Type B pancreatic cell (in vitro differentiated cells): ENCODE measurements around the gene KCNK15. TPM values are rescaled to one million over a fixed set of nuclear protein-coding genes. Genes with fewer than 3 reads are reported as not detected.

Source experiments
- DNase-seq: peaks from one replicate; pipeline ENCODE4 v3.0.0; 2021; ENCODE audit warnings: mixed read lengths; ENCODE audit not compliant: unreplicated experiment; ENCODE audit errors: extremely low spot score
- H3K27ac Mint-ChIP-seq: 2 replicates; pipeline ENCODE4 v1.8.0; 2021; ENCODE audit warnings: mild to moderate bottlenecking, mixed read lengths
- H3K27me3 Mint-ChIP-seq: 2 replicates; pipeline ENCODE4 v1.8.0; 2021; ENCODE audit warnings: mixed read lengths
- H3K36me3 Mint-ChIP-seq: 2 replicates; pipeline ENCODE4 v1.8.0; 2021; ENCODE audit warnings: mixed read lengths
- H3K4me1 Mint-ChIP-seq: one replicate; pipeline ENCODE4 v1.8.0; 2021; ENCODE audit warnings: mixed read lengths; ENCODE audit not compliant: unreplicated experiment
- H3K4me3 Mint-ChIP-seq: 2 replicates; pipeline ENCODE4 v1.8.0; 2021; ENCODE audit warnings: mild to moderate bottlenecking, mixed read lengths
- H3K9me3 Mint-ChIP-seq: 2 replicates; pipeline ENCODE4 v1.8.0; 2021; ENCODE audit warnings: mixed read lengths
- total RNA-seq: library from RNA; stranded (reverse); gene quantifications from 2 replicates; pipeline ENCODE4 v1.2.1, GENCODE V29; 2021; ENCODE audit warnings: low replicate concordance
- TF ChIP-seq, protein P1 (sequence below): fragments of 200-600 bp; sonication (generic); conservative IDR thresholded peaks from 2 replicates; pipeline ENCODE4 v1.5.0; 2021; ENCODE audit warnings: antibody characterized with exemption, mild to moderate bottlenecking

Gene KCNK15
- total RNA-seq, 1 donor from 2014 or later: 0.36 TPM

DNA sequence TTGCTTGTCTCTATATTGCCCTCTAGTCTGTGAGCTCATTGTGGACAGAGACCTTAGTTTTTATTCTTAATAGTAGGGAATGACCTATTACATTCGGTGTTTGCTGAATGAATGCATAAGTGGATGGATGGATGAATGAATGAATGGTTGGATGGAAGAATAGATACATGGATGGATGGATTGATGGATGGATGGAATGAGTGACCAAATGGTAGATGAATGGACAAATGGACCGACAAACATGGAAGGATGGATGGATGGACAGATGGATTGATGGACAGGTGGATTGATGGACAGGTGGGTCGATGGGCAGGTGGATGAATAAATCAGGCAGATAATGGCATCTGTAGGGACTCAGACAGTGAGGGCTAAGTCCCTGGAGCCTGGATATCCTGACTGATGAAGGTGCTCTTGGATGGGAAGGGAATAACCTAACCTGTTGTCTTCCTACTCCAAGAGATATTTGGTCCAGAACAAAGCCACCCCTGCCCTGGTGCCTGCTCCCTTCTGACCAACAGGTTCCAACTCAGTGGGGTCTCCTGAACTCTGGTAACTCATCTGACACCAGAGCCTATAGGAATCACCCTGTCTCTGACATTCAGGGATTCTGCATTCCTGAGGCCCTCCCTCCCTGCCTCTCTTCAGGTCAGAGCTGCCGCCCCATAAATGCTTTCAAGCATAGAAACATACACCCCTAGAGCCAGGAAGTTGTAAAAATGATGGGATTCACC, 40.1 kb upstream of the KCNK15 start:
- H3K27ac Mint-ChIP-seq: no peak overlapping the region

DNA sequence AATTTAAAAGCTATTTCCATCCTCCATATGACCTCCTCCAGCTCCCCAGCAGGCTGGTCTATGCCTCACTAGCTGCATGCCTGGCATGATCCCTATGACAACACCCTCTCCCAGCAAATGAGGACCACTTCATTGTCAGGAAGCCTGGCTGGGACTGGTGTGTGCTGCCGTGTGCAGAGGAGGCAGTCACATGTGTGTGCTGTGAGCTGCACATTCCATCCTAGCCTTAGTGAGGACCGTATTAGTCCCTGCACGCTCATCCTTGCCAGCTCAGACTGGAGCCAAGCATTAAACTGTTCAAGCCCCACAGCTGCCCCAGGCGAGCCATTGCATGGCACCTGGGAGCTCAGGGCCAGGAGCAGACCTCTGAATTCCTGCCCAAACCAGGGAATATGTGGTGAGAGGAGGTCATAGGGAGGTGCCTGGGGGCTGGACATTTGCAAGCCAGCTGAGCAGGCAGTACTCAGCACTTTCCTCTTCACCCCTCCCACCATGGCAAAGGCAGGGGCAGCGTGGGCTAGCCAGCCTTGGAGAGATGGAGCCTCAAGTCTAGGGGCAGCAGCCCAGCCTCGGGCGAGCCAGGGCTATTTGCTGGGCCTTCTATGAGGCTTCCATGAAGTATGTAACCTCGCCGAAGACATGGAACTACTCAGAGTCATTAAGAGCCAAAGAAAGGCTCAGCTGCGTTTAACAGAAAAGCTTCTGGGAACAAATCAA, 39.2 kb upstream of the KCNK15 start:
- peaks cover 13% of the 10 kb centered on the region for H3K4me1 Mint-ChIP-seq
- no peak overlapping the region for H3K4me3 Mint-ChIP-seq
- TF ChIP-seq, protein P1, sequence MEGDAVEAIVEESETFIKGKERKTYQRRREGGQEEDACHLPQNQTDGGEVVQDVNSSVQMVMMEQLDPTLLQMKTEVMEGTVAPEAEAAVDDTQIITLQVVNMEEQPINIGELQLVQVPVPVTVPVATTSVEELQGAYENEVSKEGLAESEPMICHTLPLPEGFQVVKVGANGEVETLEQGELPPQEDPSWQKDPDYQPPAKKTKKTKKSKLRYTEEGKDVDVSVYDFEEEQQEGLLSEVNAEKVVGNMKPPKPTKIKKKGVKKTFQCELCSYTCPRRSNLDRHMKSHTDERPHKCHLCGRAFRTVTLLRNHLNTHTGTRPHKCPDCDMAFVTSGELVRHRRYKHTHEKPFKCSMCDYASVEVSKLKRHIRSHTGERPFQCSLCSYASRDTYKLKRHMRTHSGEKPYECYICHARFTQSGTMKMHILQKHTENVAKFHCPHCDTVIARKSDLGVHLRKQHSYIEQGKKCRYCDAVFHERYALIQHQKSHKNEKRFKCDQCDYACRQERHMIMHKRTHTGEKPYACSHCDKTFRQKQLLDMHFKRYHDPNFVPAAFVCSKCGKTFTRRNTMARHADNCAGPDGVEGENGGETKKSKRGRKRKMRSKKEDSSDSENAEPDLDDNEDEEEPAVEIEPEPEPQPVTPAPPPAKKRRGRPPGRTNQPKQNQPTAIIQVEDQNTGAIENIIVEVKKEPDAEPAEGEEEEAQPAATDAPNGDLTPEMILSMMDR: no peak
- no peaks in the 10 kb centered on the region for H3K36me3 Mint-ChIP-seq
- no peak overlapping the region for H3K27ac Mint-ChIP-seq
- H3K27me3 Mint-ChIP-seq: no peaks in the 10 kb centered on the region
- no peak for DNase-seq
- H3K9me3 Mint-ChIP-seq: no peaks in the 10 kb centered on the region

More for the DNA sequence above, 40.1 kb upstream of the KCNK15 start:
- no peak for DNase-seq
- Mint-ChIP-seq H3K9me3 (no peaks in the 10 kb centered on the region), H3K4me3 (no peak overlapping the region), H3K4me1 (peaks cover 18% of the 10 kb centered on the region), H3K27me3 (no peaks in the 10 kb centered on the region), H3K36me3 (no peaks in the 10 kb centered on the region)
- TF ChIP-seq, protein P1: no peak

GRCh38 chr20:44707018-44707579, 38.6 kb upstream of the KCNK15 start:
- H3K27ac Mint-ChIP-seq: no peak overlapping the region
- no peaks in the 10 kb centered on the region for H3K27me3 Mint-ChIP-seq
- no peak for DNase-seq
- TF ChIP-seq, protein P1: no peak
- no peaks in the 10 kb centered on the region for H3K9me3 Mint-ChIP-seq
- no peak overlapping the region for H3K4me3 Mint-ChIP-seq
- H3K36me3 Mint-ChIP-seq: no peaks in the 10 kb centered on the region
- peaks cover 9% of the 10 kb centered on the region for H3K4me1 Mint-ChIP-seq

DNA sequence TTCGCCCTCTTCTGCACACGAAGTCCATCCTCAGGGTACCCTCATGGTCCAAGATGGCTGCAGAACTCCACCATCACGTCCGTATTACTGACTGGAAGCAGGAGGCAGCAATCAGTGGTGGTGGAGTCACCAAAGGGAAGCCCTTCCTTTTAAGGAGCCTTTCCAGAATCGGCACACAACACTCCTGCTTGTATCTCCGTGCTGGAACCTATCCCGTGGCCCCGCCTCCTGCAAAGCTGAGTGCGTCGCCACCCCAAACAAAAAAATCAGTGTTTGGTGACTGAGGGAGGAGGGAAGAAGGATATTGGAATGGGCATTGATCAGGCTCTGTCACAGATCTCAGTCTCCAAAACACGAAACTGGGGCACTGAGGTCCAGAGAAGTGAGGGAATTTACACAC, 36.3 kb upstream of the KCNK15 start:
- Mint-ChIP-seq H3K9me3 (no peaks in the 10 kb centered on the region), H3K27ac (no peak overlapping the region), H3K36me3 (no peaks in the 10 kb centered on the region), H3K27me3 (no peaks in the 10 kb centered on the region), H3K4me3 (no peak overlapping the region), H3K4me1 (peaks cover 9% of the 10 kb centered on the region)
- TF ChIP-seq, protein P1: no peak
- no peak for DNase-seq

DNA sequence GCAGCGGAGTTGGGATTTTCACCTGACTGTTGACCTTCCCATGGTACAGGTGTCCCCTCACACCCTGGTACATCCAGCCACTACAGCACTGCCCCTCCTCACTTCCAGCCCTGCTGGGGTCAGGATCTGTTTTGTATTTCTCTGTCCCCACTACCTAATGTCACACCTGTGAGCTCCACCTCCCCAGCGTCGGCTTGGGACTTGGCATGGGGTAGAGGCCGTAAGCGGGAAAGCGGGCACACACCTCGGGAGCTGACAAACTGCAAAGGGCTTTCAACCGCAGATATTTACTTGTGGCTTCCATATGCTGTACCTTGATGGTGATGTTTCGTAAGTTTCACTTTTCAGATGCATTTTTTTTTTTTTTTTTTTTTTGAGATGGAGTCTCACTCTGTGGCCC, 35.9 kb upstream of the KCNK15 start:
- Mint-ChIP-seq H3K4me1 (peaks cover 9% of the 10 kb centered on the region), H3K4me3 (no peak overlapping the region), H3K36me3 (no peaks in the 10 kb centered on the region), H3K27me3 (no peaks in the 10 kb centered on the region), H3K9me3 (no peaks in the 10 kb centered on the region), H3K27ac (no peak overlapping the region)
- DNase-seq: no peak
- TF ChIP-seq, protein P1: no peak
